Trophoblast cell (in vitro differentiated cells and primary cell): ENCODE measurements around the gene CCR2.

ENCODE experiments used
- DNase-seq, 2 donors: peaks; one replicate each; pipeline ENCODE4 v3.0.0-alpha.2; 2016
- H2AFZ ChIP-seq: 2 replicates; pipeline ENCODE4 v1.6.1; 2013; ENCODE audit warnings: low read length, moderate library complexity, mild to moderate bottlenecking; ENCODE audit not compliant: insufficient read depth, poor library complexity
- H2AK5ac ChIP-seq: 2 replicates; pipeline ENCODE4 v1.6.1; 2013; ENCODE audit warnings: mild to moderate bottlenecking, low read length
- H2BK120ac ChIP-seq: 2 replicates; pipeline ENCODE4 v1.6.1; 2013; ENCODE audit warnings: low read length, mild to moderate bottlenecking, moderate library complexity; ENCODE audit not compliant: insufficient read depth, poor library complexity
- H2BK12ac ChIP-seq: 2 replicates; pipeline ENCODE4 v1.6.1; 2013; ENCODE audit warnings: mild to moderate bottlenecking, low read length, moderate library complexity
- H2BK5ac ChIP-seq: 2 replicates; pipeline ENCODE4 v1.6.1; 2013; ENCODE audit warnings: low read length, low read depth, moderate library complexity, mild to moderate bottlenecking; ENCODE audit not compliant: poor library complexity
- H3K14ac ChIP-seq: 2 replicates; pipeline ENCODE4 v1.6.1; 2013; ENCODE audit warnings: mild to moderate bottlenecking, low read length
- H3K18ac ChIP-seq: 2 replicates; pipeline ENCODE4 v1.6.1; 2013; ENCODE audit warnings: mild to moderate bottlenecking, low read length
- H3K23ac ChIP-seq: 2 replicates; pipeline ENCODE4 v1.6.1; 2013; ENCODE audit warnings: low read length
- H3K27ac ChIP-seq: 2 replicates; pipeline ENCODE4 v1.5.1; 2013; ENCODE audit warnings: low read depth, mild to moderate bottlenecking, inconsistent platforms, low read length, moderate library complexity
- H3K27me3 ChIP-seq: 2 replicates; pipeline ENCODE4 v1.6.1; 2013; ENCODE audit warnings: inconsistent platforms, mild to moderate bottlenecking, low read length, moderate library complexity; ENCODE audit not compliant: insufficient read depth
- H3K36me3 ChIP-seq, 2 experiments: 1 replicate in 1 of 2; 2 replicates in 1 of 2; pipeline ENCODE4 v1.6.1; 2013; ENCODE audit warnings: low read length in 2 of 2, mild to moderate bottlenecking in 2 of 2, moderate library complexity in 1 of 2; ENCODE audit not compliant: insufficient read depth in 2 of 2, control insufficient read depth in 1 of 2
- H3K4ac ChIP-seq: 2 replicates; pipeline ENCODE4 v1.6.1; 2013; ENCODE audit warnings: low read depth, mild to moderate bottlenecking, low read length, moderate library complexity
- H3K4me1 ChIP-seq, 2 experiments: 1 replicate in 1 of 2; 2 replicates in 1 of 2; pipeline ENCODE4 v1.6.1; 2013; ENCODE audit warnings: low read length in 2 of 2, mild to moderate bottlenecking in 2 of 2, moderate library complexity in 1 of 2; ENCODE audit not compliant: insufficient read depth in 2 of 2, control insufficient read depth in 1 of 2
- H3K4me2 ChIP-seq: 2 replicates; pipeline ENCODE4 v1.6.1; 2013; ENCODE audit warnings: inconsistent platforms, mild to moderate bottlenecking, low read length, moderate library complexity
- H3K4me3 ChIP-seq: 2 replicates; pipeline ENCODE4 v1.5.1; 2013; ENCODE audit warnings: mild to moderate bottlenecking, low read depth, low read length, inconsistent platforms
- H3K79me1 ChIP-seq: one replicate; pipeline ENCODE4 v1.6.1; 2013; ENCODE audit warnings: low read length
- H3K79me2 ChIP-seq: 2 replicates; pipeline ENCODE4 v1.6.1; 2013; ENCODE audit warnings: low read length, mild to moderate bottlenecking; ENCODE audit not compliant: control insufficient read depth, insufficient read depth, poor library complexity
- H3K9ac ChIP-seq: 2 replicates; pipeline ENCODE4 v1.6.1; 2013; ENCODE audit warnings: mild to moderate bottlenecking, low read length
- H3K9me3 ChIP-seq: 2 replicates; pipeline ENCODE4 v1.6.1; 2013; ENCODE audit warnings: low read depth, mild to moderate bottlenecking, control low read depth, inconsistent platforms, low read length; ENCODE audit not compliant: insufficient read depth
- H4K12ac ChIP-seq: 2 replicates; pipeline ENCODE4 v1.6.1; 2013; ENCODE audit warnings: low read depth, mild to moderate bottlenecking, low read length, moderate library complexity
- H4K8ac ChIP-seq: 2 replicates; pipeline ENCODE4 v1.6.1; 2013; ENCODE audit warnings: low read depth, mild to moderate bottlenecking, low read length, moderate library complexity
- H4K91ac ChIP-seq: one replicate; pipeline ENCODE4 v1.6.1; 2013; ENCODE audit warnings: low read depth, mild to moderate bottlenecking, low read length, moderate library complexity
- WGBS: extraction: QIAGEN DNeasy Blood & Tissue Kit; methylation state at CpG from one replicate; pipeline ENCODE4 v1.1.7; 2013; ENCODE audit warnings: missing lambda C conversion rate; ENCODE audit not compliant: insufficient read length, insufficient coverage; ENCODE audit errors: extremely low coverage; 5-methylcytosine and 5-hydroxymethylcytosine counted together

Gene CCR2

DNA sequence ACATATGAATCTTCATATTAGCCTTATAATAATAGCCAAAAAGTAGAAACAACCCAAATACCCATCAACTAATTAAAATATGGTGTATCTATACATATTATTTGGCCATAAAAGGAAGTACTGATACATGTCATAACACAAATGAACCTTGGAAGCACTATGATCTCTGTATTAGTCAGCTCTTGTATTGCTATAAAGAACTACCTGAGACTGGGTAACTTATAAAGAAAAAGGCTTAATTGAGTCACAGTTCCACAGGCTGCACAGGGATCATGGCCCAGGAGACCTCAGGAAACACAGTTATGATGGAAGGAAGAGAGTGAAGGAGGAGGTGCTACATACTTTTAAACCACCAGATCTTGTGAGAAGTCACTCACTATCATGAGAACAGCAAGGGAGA, 16.0 kb upstream of the CCR2 start:
- Histone ChIP-seq H2AFZ (no peak overlapping the region), H3K9ac (no peak overlapping the region)

DNA sequence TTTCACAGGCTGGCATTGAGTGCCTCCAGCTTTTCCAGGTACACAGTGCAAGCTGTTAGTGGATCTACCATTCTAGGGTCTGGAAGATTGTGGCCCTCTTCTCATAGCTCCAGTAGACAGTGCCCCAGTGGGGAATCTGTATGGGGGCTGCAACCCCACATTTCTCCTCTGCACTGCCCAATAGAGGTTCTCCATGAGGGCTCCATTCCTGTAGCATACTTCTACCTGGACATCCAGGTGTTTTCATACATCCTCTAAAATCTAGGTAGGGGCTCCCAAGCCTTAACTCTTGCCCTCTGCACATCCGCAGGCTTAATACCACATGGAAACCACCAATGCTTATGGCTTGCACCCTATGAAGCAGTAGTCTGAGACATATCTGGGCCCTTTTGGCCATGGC, 15.1 kb upstream of the CCR2 start:
- Histone ChIP-seq H3K27me3 (no peaks in the 10 kb centered on the region), H3K4ac (no peak overlapping the region), H3K9me3 (peaks cover 8% of the 10 kb centered on the region), H2AFZ (no peak overlapping the region), H3K27ac (no peak overlapping the region), H4K8ac (no peak overlapping the region), H2BK5ac (no peak overlapping the region), H3K4me2 (no peak overlapping the region), H2AK5ac (no peak overlapping the region), H3K4me1 (no peaks in the 10 kb centered on the region), H3K14ac (no peak overlapping the region), H2BK120ac (no peak overlapping the region), H2BK12ac (no peak overlapping the region), H4K12ac (no peak overlapping the region), H3K23ac (no peak overlapping the region), H3K79me1 (no peaks in the 10 kb centered on the region), H3K18ac (no peak overlapping the region), H4K91ac (no peak overlapping the region), H3K36me3 (peaks cover 0 to 3% of the 10 kb centered on the region in 2 experiments), H3K79me2 (no peaks in the 10 kb centered on the region), H3K9ac (no peak overlapping the region), H3K4me3 (no peak overlapping the region)
- WGBS: no CpG with 5 or more reads among the region's 1 CpG
- DNase-seq: no peak

More for the DNA sequence above, 16.0 kb upstream of the CCR2 start:
- H3K36me3 ChIP-seq: peaks cover 0 to 3% of the 10 kb centered on the region in 2 experiments
- no peaks in the 10 kb centered on the region for H3K79me1 ChIP-seq
- no peak overlapping the region for H2AK5ac ChIP-seq
- H3K79me2 ChIP-seq: no peaks in the 10 kb centered on the region
- no peaks in the 10 kb centered on the region for H3K4me1 ChIP-seq
- H3K27ac ChIP-seq: no peak overlapping the region
- no peak overlapping the region for H3K14ac ChIP-seq
- H3K18ac ChIP-seq: no peak overlapping the region
- H3K4me2 ChIP-seq: no peak overlapping the region
- DNase-seq: no peak
- H4K8ac ChIP-seq: no peak overlapping the region
- no peak overlapping the region for H2BK120ac ChIP-seq
- peaks cover 8% of the 10 kb centered on the region for H3K9me3 ChIP-seq
- H4K12ac ChIP-seq: no peak overlapping the region
- no peak overlapping the region for H2BK12ac ChIP-seq
- no peaks in the 10 kb centered on the region for H3K27me3 ChIP-seq
- no peak overlapping the region for H3K4ac ChIP-seq
- no peak overlapping the region for H4K91ac ChIP-seq
- H2BK5ac ChIP-seq: no peak overlapping the region
- no peak overlapping the region for H3K4me3 ChIP-seq
- H3K23ac ChIP-seq: no peak overlapping the region

DNA sequence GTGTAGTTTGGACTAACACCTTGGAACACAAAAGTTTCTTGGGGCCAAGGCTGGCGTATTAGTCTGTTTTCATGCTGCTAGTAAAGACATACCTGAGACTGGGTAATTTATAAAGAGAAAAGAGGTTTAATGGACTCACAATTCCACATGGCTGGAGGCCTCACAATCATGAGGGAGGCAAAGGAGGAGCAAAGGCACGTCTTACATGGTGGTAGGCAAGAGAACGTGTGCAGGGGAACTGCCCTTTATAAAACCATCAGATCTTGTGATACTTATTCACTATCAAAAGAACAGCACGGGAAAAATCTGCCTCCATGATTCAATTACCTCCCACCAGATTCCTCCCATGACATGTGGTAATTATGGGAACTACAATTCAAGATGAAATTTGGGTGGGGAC, 9.4 kb upstream of the CCR2 start:
- Histone ChIP-seq H3K79me2 (no peaks in the 10 kb centered on the region), H2BK5ac (no peak overlapping the region), H3K9ac (no peak overlapping the region), H3K4me2 (no peak overlapping the region), H2BK120ac (no peak overlapping the region), H3K4ac (no peak overlapping the region), H3K79me1 (no peaks in the 10 kb centered on the region), H2AK5ac (no peak overlapping the region), H4K12ac (no peak overlapping the region), H3K18ac (no peak overlapping the region), H3K4me1 (peaks cover 0 to 2% of the 10 kb centered on the region in 2 experiments), H3K4me3 (no peak overlapping the region), H3K27me3 (no peaks in the 10 kb centered on the region), H4K91ac (no peak overlapping the region), H2AFZ (no peak overlapping the region), H3K23ac (no peak overlapping the region), H3K36me3 (no peaks in the 10 kb centered on the region), H3K27ac (no peak overlapping the region), H4K8ac (no peak overlapping the region), H2BK12ac (no peak overlapping the region), H3K14ac (no peak overlapping the region), H3K9me3 (peaks cover 2% of the 10 kb centered on the region)
- no peak for DNase-seq
- no CpG with 5 or more reads among the region's 4 CpGs for WGBS

DNA sequence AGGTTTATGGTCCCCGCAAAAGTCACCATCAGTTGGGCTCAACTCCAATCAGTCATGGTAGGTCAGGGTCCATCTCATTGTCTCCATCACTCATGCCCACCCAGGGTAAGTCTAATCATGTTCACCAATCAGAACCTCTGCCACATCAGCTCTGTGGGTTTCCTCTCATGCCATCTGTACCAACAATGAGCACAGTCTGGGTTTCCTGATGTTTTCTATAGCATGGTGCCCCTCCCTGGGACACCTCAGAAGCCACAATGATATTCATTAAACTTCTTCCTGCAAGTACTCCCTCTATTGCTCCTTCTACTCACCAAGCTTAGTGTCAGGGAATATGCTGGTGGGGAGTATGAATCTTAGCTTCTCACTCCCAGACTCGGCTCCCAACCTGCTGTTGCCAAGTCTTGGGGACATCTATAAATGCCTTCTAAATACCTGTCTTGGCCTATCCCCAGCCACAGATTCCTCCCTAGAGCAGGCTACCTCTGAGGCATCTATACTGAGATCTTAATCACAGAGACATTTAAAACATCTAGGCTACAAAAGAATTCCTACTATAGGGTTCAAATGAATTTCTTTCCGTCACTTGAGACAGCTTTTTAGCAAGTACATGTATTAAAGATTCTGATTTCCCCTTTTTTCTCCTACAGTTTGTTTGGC, 5.0 kb upstream of the CCR2 start:
- H2BK120ac ChIP-seq: no peak overlapping the region
- H3K79me2 ChIP-seq: no peaks in the 10 kb centered on the region
- no peak overlapping the region for H3K4me3 ChIP-seq
- H4K91ac ChIP-seq: no peak overlapping the region
- H3K9ac ChIP-seq: no peak overlapping the region
- no peaks in the 10 kb centered on the region for H3K79me1 ChIP-seq
- WGBS: no CpG with 5 or more reads among the region's 3 CpGs
- H3K27ac ChIP-seq: no peak overlapping the region
- DNase-seq: peak in 1 of 2 donors; percentile 64
- no peak overlapping the region for H2AK5ac ChIP-seq
- no peaks in the 10 kb centered on the region for H3K36me3 ChIP-seq
- no peak overlapping the region for H2BK5ac ChIP-seq
- no peak overlapping the region for H3K18ac ChIP-seq
- H4K12ac ChIP-seq: no peak overlapping the region
- no peak overlapping the region for H2BK12ac ChIP-seq
- no peak overlapping the region for H4K8ac ChIP-seq
- H3K14ac ChIP-seq: no peak overlapping the region
- H3K4me1 ChIP-seq: peaks cover 0 to 2% of the 10 kb centered on the region in 2 experiments
- peaks cover 2% of the 10 kb centered on the region for H3K9me3 ChIP-seq
- no peak overlapping the region for H3K4ac ChIP-seq
- H3K27me3 ChIP-seq: no peaks in the 10 kb centered on the region
- no peak overlapping the region for H2AFZ ChIP-seq
- no peak overlapping the region for H3K4me2 ChIP-seq
- no peak overlapping the region for H3K23ac ChIP-seq
